Activated T-cell treated with anti-CD3 and anti-CD28 coated beads, Interleukin-2, amount 50 U/mL, for 48 hours (primary cell): ENCODE measurements around the gene PLEKHJ1.
"Not testable (repeated sequence)": the region's sequence is repeated elsewhere in the genome, so short reads cannot be mapped to it uniquely, and the experiment has no call there.

Source experiments
- DNase-seq, 2 experiments: peaks; one replicate each; pipeline ENCODE4 v3.0.0-alpha.2; 2020

Gene PLEKHJ1

GRCh38 chr19:2217591-2217990 is 18.5 kb downstream of the PLEKHJ1 start:
- DNase-seq = no peak

- DNase-seq = no peak
Observed at GRCh38 chr19:2216361-2217225, 19.5 kb downstream of the PLEKHJ1 start.

- DNase-seq = peak in 1 of 2 experiments; percentile 36
Observed at GRCh38 chr19:2215281-2215751, 20.8 kb downstream of the PLEKHJ1 start.

DNA sequence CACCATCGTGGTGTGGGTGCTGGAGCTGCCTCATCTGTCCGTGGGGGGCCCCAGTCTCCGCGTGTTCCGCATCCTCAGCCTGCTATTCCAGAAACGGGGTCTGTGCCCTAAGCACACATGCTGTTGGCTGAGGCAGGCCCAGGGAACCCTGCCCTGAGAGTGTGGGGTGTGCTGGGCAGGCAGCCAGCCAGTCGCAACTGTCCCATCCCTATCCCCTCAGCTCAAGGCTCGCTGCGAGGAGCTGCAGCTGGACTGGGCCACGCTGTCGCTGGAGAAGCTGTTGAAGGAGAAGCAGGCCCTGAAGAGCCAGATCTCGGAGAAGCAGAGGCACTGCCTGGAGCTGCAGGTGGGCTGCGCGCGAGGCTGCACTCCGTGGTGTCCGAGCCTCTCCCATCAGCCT is 21.9 kb downstream of the PLEKHJ1 start:
- no peak for DNase-seq

GRCh38 chr19:2213799-2214198 is 22.3 kb downstream of the PLEKHJ1 start:
- no peak for DNase-seq

DNA sequence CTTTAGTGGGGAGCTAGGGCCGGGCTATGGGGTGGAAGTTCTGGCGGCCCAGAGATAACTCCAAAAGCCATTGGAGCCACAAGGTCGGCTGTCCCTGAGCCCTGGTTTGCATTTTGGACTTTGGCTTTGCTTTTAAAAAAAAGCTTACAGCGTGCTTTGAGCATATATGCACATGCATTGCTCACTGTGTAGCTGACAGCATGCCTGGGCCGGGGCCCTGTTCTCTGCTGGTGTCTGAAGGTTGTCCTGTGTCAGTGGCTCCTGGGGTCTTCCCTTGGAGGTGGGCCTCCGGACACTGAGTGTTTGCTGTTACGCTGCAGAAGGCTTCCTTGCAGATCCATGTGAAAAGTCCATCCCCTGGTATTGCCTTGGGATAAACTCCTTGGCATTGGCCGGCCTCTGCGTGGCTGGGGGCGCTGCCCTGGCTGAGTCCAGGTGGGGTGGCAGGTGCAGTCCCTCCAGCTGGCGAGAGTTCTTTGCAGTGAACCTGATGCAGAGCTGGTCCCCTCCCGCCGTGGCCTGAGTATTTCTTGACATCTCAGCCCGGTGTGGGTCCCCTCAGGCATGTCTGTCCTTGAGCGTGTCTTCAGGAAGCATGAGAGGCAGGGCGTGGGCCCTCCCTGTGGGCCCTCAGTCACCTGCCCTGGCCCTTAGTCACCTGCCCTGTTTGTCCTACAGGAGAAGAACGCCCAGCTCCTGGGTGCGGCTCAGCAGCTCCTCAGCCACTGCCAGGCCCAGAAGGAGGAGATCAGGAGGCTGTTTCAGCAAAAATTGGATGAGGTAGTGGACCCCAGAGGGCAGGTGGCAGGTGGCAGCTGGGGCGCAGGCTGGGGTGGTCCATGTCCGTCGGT is 23.0 kb downstream of the PLEKHJ1 start:
- no peak for DNase-seq

- no peak for DNase-seq
Observed at GRCh38 chr19:2210987-2211740, 25.0 kb downstream of the PLEKHJ1 start.

- DNase-seq = no peak
Observed at GRCh38 chr19:2210206-2210605, 25.9 kb downstream of the PLEKHJ1 start.

DNA sequence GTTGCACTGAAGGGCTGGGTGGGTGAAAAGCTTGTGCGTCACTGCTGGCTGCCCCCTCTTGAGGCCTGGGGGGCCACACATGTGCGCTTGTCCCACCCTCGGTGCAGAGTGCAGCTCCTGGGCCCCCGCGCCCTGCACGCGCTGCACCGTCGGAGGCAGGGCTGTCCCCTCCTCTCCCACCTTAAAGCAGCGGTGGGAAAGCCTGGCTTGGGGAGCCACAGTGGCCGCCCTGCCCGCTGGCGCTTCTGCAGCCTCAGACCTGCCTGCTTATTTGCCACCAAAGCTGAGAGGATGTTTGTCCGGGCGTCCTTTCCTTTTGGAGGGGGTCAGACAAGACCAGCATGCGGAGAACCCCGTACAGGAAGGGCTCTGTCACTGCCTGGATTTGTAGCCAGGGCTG is 26.7 kb downstream of the PLEKHJ1 start:
- no peak for DNase-seq

- no peak for DNase-seq
Observed at GRCh38 chr19:2208975-2209374, 27.2 kb downstream of the PLEKHJ1 start.

GRCh38 chr19:2207991-2208860 is 27.9 kb downstream of the PLEKHJ1 start:
- peak; percentile 48 to 49 for DNase-seq

- no peak for DNase-seq
Observed at GRCh38 chr19:2207008-2207407, 29.1 kb downstream of the PLEKHJ1 start.

DNA sequence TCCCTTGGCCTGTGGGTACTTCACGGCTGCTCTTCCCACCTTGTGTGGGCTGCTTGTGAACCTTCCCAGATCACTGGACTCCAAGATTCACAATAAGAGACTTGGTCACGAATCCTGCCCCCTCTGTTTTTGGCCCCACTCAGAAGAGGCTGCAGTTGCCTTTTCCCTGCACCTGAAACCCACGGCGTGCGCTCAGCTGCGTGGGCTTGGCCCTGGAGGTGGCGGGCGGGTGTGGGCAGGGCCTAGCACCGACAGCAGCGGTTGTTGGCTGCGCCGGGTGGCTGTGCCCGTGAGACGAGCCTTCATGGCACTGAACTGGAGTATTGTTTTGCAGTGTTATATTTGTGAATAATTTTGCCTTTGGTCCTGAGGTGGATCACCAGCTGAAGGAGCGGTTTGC is 33.8 kb downstream of the PLEKHJ1 start:
- DNase-seq = no peak

- no peak for DNase-seq
Observed at GRCh38 chr19:2201473-2202148, 34.5 kb downstream of the PLEKHJ1 start.

- DNase-seq = not testable (repeated sequence)
Observed at GRCh38 chr19:2200624-2201294, 35.4 kb downstream of the PLEKHJ1 start.

DNA sequence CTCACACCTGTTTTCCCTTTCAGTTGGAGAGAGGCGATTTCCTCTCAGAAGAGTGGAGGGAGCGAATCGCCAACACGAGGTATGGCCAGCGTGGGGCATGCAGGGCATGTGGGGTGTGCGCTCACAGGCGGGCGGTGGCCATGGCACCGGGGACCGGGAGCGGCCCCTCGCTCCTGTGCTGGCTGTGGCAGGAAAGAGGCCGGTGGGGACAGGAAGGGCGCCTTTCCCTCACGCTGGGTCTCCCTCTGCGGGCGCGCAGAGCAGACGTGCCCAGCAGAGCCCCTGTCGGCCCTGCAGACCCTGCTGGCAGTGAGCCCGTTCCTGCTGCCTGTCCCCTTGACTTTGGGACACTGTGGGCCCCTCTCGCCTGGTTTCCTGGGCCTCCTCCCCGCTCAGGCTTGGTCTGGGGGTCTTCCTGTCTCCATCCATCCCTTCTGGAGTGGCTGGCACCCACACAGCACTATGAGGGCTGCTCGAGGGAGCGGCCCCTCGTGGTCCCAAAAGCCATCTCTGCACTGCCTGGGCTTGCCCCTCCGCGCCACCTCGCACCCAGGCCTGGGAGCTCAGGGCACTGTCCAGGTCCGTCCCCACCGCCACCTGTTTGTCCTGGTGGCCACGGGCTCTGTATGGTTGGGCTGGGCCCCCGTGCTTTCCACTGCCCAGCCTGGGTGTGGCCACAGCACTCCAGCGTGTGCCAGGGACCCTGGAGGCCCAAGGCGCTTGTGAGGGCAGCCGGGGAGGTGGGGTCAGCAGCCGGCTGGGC is 36.1 kb downstream of the PLEKHJ1 start:
- DNase-seq = no peak

DNA sequence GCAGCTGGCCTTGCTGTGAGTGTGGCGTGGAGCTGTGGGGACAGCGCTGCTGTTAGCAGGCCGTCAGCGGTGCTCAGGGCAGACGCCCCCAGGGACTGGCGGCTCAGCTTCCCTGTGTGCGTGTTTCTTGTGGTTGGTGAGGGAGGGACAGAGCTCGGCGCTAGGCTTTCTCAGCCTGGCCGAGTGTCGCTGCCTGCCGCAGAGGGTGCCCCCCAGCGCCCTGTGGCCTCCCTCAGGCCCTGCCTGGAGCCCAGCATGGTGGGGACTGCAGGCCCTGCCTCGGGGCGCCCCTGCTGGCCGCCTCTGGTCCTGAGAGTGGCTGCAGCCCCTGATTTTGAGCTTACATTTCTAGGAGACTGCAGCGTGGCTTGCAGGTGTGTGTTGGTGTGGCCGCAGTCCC is 36.9 kb downstream of the PLEKHJ1 start:
- no peak for DNase-seq

GRCh38 chr19:2198317-2198716 is 37.8 kb downstream of the PLEKHJ1 start:
- no peak for DNase-seq

- DNase-seq = no peak
Observed at GRCh38 chr19:2197270-2197669, 38.9 kb downstream of the PLEKHJ1 start.

DNA sequence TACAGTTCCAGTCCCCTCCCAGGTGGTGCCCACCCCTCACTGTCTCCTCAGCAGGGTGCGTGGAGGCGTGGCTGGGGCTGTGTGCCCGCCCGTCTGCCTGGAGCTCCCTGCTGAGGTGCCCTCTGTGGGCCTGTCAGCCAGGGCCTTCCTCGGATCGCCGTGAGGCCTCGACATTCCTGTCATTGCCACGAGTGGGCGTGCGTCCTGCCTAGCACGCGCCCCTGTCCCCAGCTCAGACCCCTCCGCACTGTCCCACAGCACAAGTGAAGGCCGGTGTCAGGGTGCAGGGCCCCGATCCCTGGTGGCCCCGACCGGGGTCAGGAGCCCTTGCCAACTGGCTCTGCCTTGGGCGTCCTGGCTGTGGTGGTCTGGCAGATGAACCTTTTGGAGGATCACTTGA is 40.2 kb downstream of the PLEKHJ1 start:
- DNase-seq = no peak
